Measurements from ENCODE around the gene HEG1.

Gene HEG1

GRCh38 chr3:125069452-125069851, 13.7 kb upstream of the HEG1 start:
- no peak for DNase-seq (ENCODE audit: insufficient read length)
- FAIRE-seq = no peak
- TF ChIP-seq TAF1 (IDR thresholded peaks at IDR 0.05; ENCODE audit: borderline replicate concordance, low read depth, low read length) (no peak), POLR2AphosphoS5 (IDR thresholded peaks at IDR 0.05; ENCODE audit: low read depth, low read length) (no peak), POLR2A (IDR thresholded peaks at IDR 0.05; ENCODE audit: low read depth, low read length) (no peak)

- no peak for TF ChIP-seq TAF1 (IDR thresholded peaks at IDR 0.05; ENCODE audit: borderline replicate concordance, low read depth, low read length)
- TF ChIP-seq POLR2A (IDR thresholded peaks at IDR 0.05; ENCODE audit: low read depth, low read length) = no peak
- TF ChIP-seq POLR2AphosphoS5 (IDR thresholded peaks at IDR 0.05; ENCODE audit: low read depth, low read length) = no peak
- FAIRE-seq (no peak), DNase-seq (ENCODE audit: insufficient read length) (no peak)
Measured at GRCh38 chr3:125068265-125068664, 12.5 kb upstream of the HEG1 start.

- no peak for FAIRE-seq
- DNase-seq (ENCODE audit: insufficient read length) = no peak
- TF ChIP-seq TAF1 (IDR thresholded peaks at IDR 0.05; ENCODE audit: borderline replicate concordance, low read depth, low read length) (no peak), POLR2A (IDR thresholded peaks at IDR 0.05; ENCODE audit: low read depth, low read length) (no peak), POLR2AphosphoS5 (IDR thresholded peaks at IDR 0.05; ENCODE audit: low read depth, low read length) (no peak)
Measured at GRCh38 chr3:125067225-125067624, 11.4 kb upstream of the HEG1 start.

GRCh38 chr3:125062904-125063618, 7.3 kb upstream of the HEG1 start:
- DNase-seq (ENCODE audit: insufficient read length) (no peak), FAIRE-seq (no peak)
- TF ChIP-seq TAF1 (IDR thresholded peaks at IDR 0.05; ENCODE audit: borderline replicate concordance, low read depth, low read length) = no peak
- no peak for TF ChIP-seq POLR2AphosphoS5 (IDR thresholded peaks at IDR 0.05; ENCODE audit: low read depth, low read length)
- no peak for TF ChIP-seq POLR2A (IDR thresholded peaks at IDR 0.05; ENCODE audit: low read depth, low read length)

GRCh38 chr3:125061646-125062045, 5.8 kb upstream of the HEG1 start:
- no peak for DNase-seq (ENCODE audit: insufficient read length)
- TF ChIP-seq POLR2A (IDR thresholded peaks at IDR 0.05; ENCODE audit: low read depth, low read length) = no peak
- no peak for TF ChIP-seq TAF1 (IDR thresholded peaks at IDR 0.05; ENCODE audit: borderline replicate concordance, low read depth, low read length)
- TF ChIP-seq POLR2AphosphoS5 (IDR thresholded peaks at IDR 0.05; ENCODE audit: low read depth, low read length) = no peak
- no peak for FAIRE-seq

GRCh38 chr3:125061170-125061569, 5.4 kb upstream of the HEG1 start:
- TF ChIP-seq POLR2AphosphoS5 (IDR thresholded peaks at IDR 0.05; ENCODE audit: low read depth, low read length) (no peak), POLR2A (IDR thresholded peaks at IDR 0.05; ENCODE audit: low read depth, low read length) (no peak), TAF1 (IDR thresholded peaks at IDR 0.05; ENCODE audit: borderline replicate concordance, low read depth, low read length) (no peak)
- DNase-seq (ENCODE audit: insufficient read length) (no peak), FAIRE-seq (no peak)

- no peak for DNase-seq (ENCODE audit: insufficient read length)
- TF ChIP-seq TAF1 (IDR thresholded peaks at IDR 0.05; ENCODE audit: borderline replicate concordance, low read depth, low read length) (no peak), POLR2AphosphoS5 (IDR thresholded peaks at IDR 0.05; ENCODE audit: low read depth, low read length) (no peak), POLR2A (IDR thresholded peaks at IDR 0.05; ENCODE audit: low read depth, low read length) (no peak)
- FAIRE-seq = peak; percentile 9
Measured at GRCh38 chr3:125059488-125060245, 3.9 kb upstream of the HEG1 start.

GRCh38 chr3:125058959-125059358, 3.2 kb upstream of the HEG1 start:
- TF ChIP-seq TAF1 (IDR thresholded peaks at IDR 0.05; ENCODE audit: borderline replicate concordance, low read depth, low read length) (no peak), POLR2AphosphoS5 (IDR thresholded peaks at IDR 0.05; ENCODE audit: low read depth, low read length) (no peak), POLR2A (IDR thresholded peaks at IDR 0.05; ENCODE audit: low read depth, low read length) (no peak)
- no peak for FAIRE-seq
- DNase-seq (ENCODE audit: insufficient read length) = no peak

GRCh38 chr3:125058529-125058928, 2.7 kb upstream of the HEG1 start:
- peak; percentile 21 for FAIRE-seq
- TF ChIP-seq TAF1 (IDR thresholded peaks at IDR 0.05; ENCODE audit: borderline replicate concordance, low read depth, low read length) (no peak), POLR2AphosphoS5 (IDR thresholded peaks at IDR 0.05; ENCODE audit: low read depth, low read length) (no peak), POLR2A (IDR thresholded peaks at IDR 0.05; ENCODE audit: low read depth, low read length) (no peak)
- DNase-seq (ENCODE audit: insufficient read length) = no peak

GRCh38 chr3:125057186-125057850, 1.5 kb upstream of the HEG1 start:
- TF ChIP-seq POLR2A (IDR thresholded peaks at IDR 0.05; ENCODE audit: low read depth, low read length) (no peak), TAF1 (IDR thresholded peaks at IDR 0.05; ENCODE audit: borderline replicate concordance, low read depth, low read length) (no peak), POLR2AphosphoS5 (IDR thresholded peaks at IDR 0.05; ENCODE audit: low read depth, low read length) (no peak)
- FAIRE-seq (peak; percentile 21), DNase-seq (ENCODE audit: insufficient read length) (no peak)

- TF ChIP-seq POLR2A (IDR thresholded peaks at IDR 0.05; ENCODE audit: low read depth, low read length) (no peak), POLR2AphosphoS5 (IDR thresholded peaks at IDR 0.05; ENCODE audit: low read depth, low read length) (no peak), TAF1 (IDR thresholded peaks at IDR 0.05; ENCODE audit: borderline replicate concordance, low read depth, low read length) (no peak)
- DNase-seq (ENCODE audit: insufficient read length) = peak; percentile 56
- FAIRE-seq = no peak
Measured at GRCh38 chr3:125055331-125055912, 375 bp downstream of the HEG1 start.
